Mesendoderm (in vitro differentiated cells): Measurements from ENCODE around the gene DHX16.
A peak's percentile ranks its signal among the peaks of the same experiment; 100 is the strongest.

Experiments used
- DNase-seq: peaks from one replicate; pipeline ENCODE4 v3.0.0; 2013
- H2AK5ac ChIP-seq: 2 replicates; pipeline ENCODE4 v1.6.1; 2013; ENCODE audit warnings: low read length, inconsistent platforms
- H2BK120ac ChIP-seq: 2 replicates; pipeline ENCODE4 v1.6.1; 2013; ENCODE audit warnings: low read depth, mild to moderate bottlenecking, low read length, moderate library complexity, mixed read lengths
- H2BK15ac ChIP-seq: replicated peaks from 2 replicates; pipeline ENCODE4 v1.6.1; 2013; ENCODE audit warnings: low read depth, mild to moderate bottlenecking, moderate library complexity
- H2BK5ac ChIP-seq: 2 replicates; pipeline ENCODE4 v1.6.1; 2013; ENCODE audit warnings: low read length, inconsistent platforms
- H3K18ac ChIP-seq: 2 replicates; pipeline ENCODE4 v1.6.1; 2013; ENCODE audit warnings: mild to moderate bottlenecking, low read length, mixed read lengths
- H3K23ac ChIP-seq: one replicate; pipeline ENCODE4 v1.6.1; 2013; ENCODE audit warnings: low read length
- H3K27ac ChIP-seq: 2 replicates; pipeline ENCODE4 v1.5.1; 2013; ENCODE audit warnings: low read depth, mild to moderate bottlenecking, inconsistent platforms, low read length, moderate library complexity
- H3K27me3 ChIP-seq: 2 replicates; pipeline ENCODE4 v1.6.1; 2013; ENCODE audit warnings: low read length, control low read depth, mild to moderate bottlenecking, inconsistent platforms; ENCODE audit not compliant: insufficient read depth, poor library complexity
- H3K36me3 ChIP-seq: 2 replicates; pipeline ENCODE4 v1.6.1; 2013; ENCODE audit warnings: low read length, inconsistent platforms; ENCODE audit not compliant: control insufficient read depth, insufficient read depth
- H3K4ac ChIP-seq: one replicate; pipeline ENCODE4 v1.6.1; 2013; ENCODE audit warnings: low read depth, mild to moderate bottlenecking, low read length, moderate library complexity
- H3K4me1 ChIP-seq: 2 replicates; pipeline ENCODE4 v1.6.1; 2013; ENCODE audit warnings: low read depth, low read length, inconsistent platforms; ENCODE audit not compliant: control insufficient read depth
- H3K4me2 ChIP-seq: 2 replicates; pipeline ENCODE4 v1.6.1; 2013; ENCODE audit warnings: low read length
- H3K4me3 ChIP-seq: 2 replicates; pipeline ENCODE4 v1.5.1; 2013; ENCODE audit warnings: mild to moderate bottlenecking, low read length
- H3K56ac ChIP-seq: one replicate; pipeline ENCODE4 v1.6.1; 2013; ENCODE audit warnings: low read length
- H3K79me1 ChIP-seq: 2 replicates; pipeline ENCODE4 v1.6.1; 2013; ENCODE audit warnings: low read length, inconsistent platforms
- H3K79me2 ChIP-seq: 2 replicates; pipeline ENCODE4 v1.6.1; 2013; ENCODE audit warnings: mild to moderate bottlenecking, low read length; ENCODE audit not compliant: control insufficient read depth, insufficient read depth
- H3K9ac ChIP-seq: 2 replicates; pipeline ENCODE4 v1.6.1; 2013; ENCODE audit warnings: low read length, inconsistent platforms
- H4K5ac ChIP-seq: one replicate; pipeline ENCODE4 v1.6.1; 2013; ENCODE audit warnings: low read length
- H4K8ac ChIP-seq: one replicate; pipeline ENCODE4 v1.6.1; 2013; ENCODE audit warnings: low read depth, mild to moderate bottlenecking, control low read depth, low read length, moderate library complexity
- WGBS: extraction: QIAGEN DNeasy Blood & Tissue Kit; methylation state at CpG from one replicate; pipeline ENCODE4 v1.1.7; 2013; ENCODE audit warnings: low lambda C conversion rate, missing lambda C conversion rate; ENCODE audit not compliant: insufficient coverage; ENCODE audit errors: extremely low coverage; 5-methylcytosine and 5-hydroxymethylcytosine counted together

DHX16 gene

GRCh38 chr6:30619561-30619960 lies 53.2 kb downstream of the DHX16 start:
- no peak overlapping the region for H2AK5ac ChIP-seq
- H2BK15ac ChIP-seq, result no peak overlapping the region
- no peak overlapping the region for H3K27ac ChIP-seq
- H3K4ac ChIP-seq, result no peak overlapping the region
- H3K56ac ChIP-seq, result no peak overlapping the region
- no peak overlapping the region for H3K23ac ChIP-seq
- H3K4me3 ChIP-seq, result no peak overlapping the region
- DNase-seq, result no peak
- whole genome bisulfite sequencing, result no CpG with 5 or more reads among the region's 11 CpGs
- no peak overlapping the region for H3K18ac ChIP-seq
- peaks cover 2% of the 10 kb centered on the region for H3K4me1 ChIP-seq
- H3K4me2 ChIP-seq, result no peak overlapping the region
- H2BK5ac ChIP-seq, result no peak overlapping the region
- no peaks in the 10 kb centered on the region for H3K27me3 ChIP-seq
- H3K36me3 ChIP-seq, result peaks cover 8% of the 10 kb centered on the region
- no peak overlapping the region for H3K9ac ChIP-seq
- H2BK120ac ChIP-seq, result no peak overlapping the region
- H3K79me1 ChIP-seq, result peaks cover 7% of the 10 kb centered on the region
- no peak overlapping the region for H4K8ac ChIP-seq
- H4K5ac ChIP-seq, result no peak overlapping the region
- peaks cover 16% of the 10 kb centered on the region for H3K79me2 ChIP-seq

GRCh38 chr6:30618270-30618797 lies 54.5 kb downstream of the DHX16 start:
- peak overlapping the region; percentile 22 for H2BK5ac ChIP-seq
- peak overlapping the region; percentile 77 for H3K4me3 ChIP-seq
- H3K4me2 ChIP-seq, result peak overlapping the region; percentile 49
- no peak overlapping the region for H4K8ac ChIP-seq
- H3K23ac ChIP-seq, result no peak overlapping the region
- peak overlapping the region; percentile 89 for H2AK5ac ChIP-seq
- peaks cover 6% of the 10 kb centered on the region for H3K4me1 ChIP-seq
- H3K4ac ChIP-seq, result peak overlapping the region; percentile 20
- WGBS, result no CpG with 5 or more reads among the region's 8 CpGs
- peaks cover 8% of the 10 kb centered on the region for H3K36me3 ChIP-seq
- no peak overlapping the region for H3K27ac ChIP-seq
- peak overlapping the region; percentile 88 for H3K9ac ChIP-seq
- no peak overlapping the region for H2BK120ac ChIP-seq
- no peak overlapping the region for H2BK15ac ChIP-seq
- H3K18ac ChIP-seq, result no peak overlapping the region
- H3K27me3 ChIP-seq, result no peaks in the 10 kb centered on the region
- no peak for DNase-seq
- H4K5ac ChIP-seq, result no peak overlapping the region
- peaks cover 11% of the 10 kb centered on the region for H3K79me1 ChIP-seq
- peaks cover 16% of the 10 kb centered on the region for H3K79me2 ChIP-seq
- H3K56ac ChIP-seq, result peak overlapping the region; percentile 90

- H2BK120ac ChIP-seq, result peak within 1 kb of the TSS; percentile 82
- H2AK5ac ChIP-seq, result peak within 1 kb of the TSS; percentile 89
- peak within 1 kb of the TSS; percentile 88 for H3K4me2 ChIP-seq
- peak within 1 kb of the TSS; percentile 98 for H3K56ac ChIP-seq
- no peak within 1 kb of the TSS for H4K5ac ChIP-seq
- H3K36me3 ChIP-seq, result peaks cover 8% of the 10 kb centered on the region
- DNase-seq, result peak; percentile 98
- H2BK5ac ChIP-seq, result peak within 1 kb of the TSS; percentile 90
- H4K8ac ChIP-seq, result no peak within 1 kb of the TSS
- peak within 1 kb of the TSS; percentile 99 for H3K9ac ChIP-seq
- peak within 1 kb of the TSS; percentile 79 for H3K4ac ChIP-seq
- no CpG with 5 or more reads among the region's 34 CpGs for WGBS
- no peak within 1 kb of the TSS for H3K23ac ChIP-seq
- H3K79me1 ChIP-seq, result peaks cover 11% of the 10 kb centered on the region
- no peaks in the 10 kb centered on the region for H3K27me3 ChIP-seq
- no peak within 1 kb of the TSS for H2BK15ac ChIP-seq
- peak within 1 kb of the TSS; percentile 66 for H3K27ac ChIP-seq
- H3K79me2 ChIP-seq, result peaks cover 16% of the 10 kb centered on the region
- H3K4me1 ChIP-seq, result peaks cover 6% of the 10 kb centered on the region
- peak within 1 kb of the TSS; percentile 95 for H3K4me3 ChIP-seq
- peak within 1 kb of the TSS; percentile 94 for H3K18ac ChIP-seq
These were observed 55.1 kb downstream of the DHX16 start, which contains the start of gene MRPS18B for GRCh38 chr6:30617565-30618269. MRPS18B (plus strand) TSS chr6:30617840; CDS start chr6:30617866, 26 bp downstream.

GRCh38 chr6:30616811-30617564 lies 55.8 kb downstream of the DHX16 start, which contains the start of gene PPP1R10:
PPP1R10 (minus strand) TSS chr6:30617243; CDS start chr6:30609944, 7,299 bp downstream.
- H4K5ac ChIP-seq, result peak within 1 kb of the TSS; percentile 82
- no CpG with 5 or more reads among the region's 40 CpGs for WGBS
- H3K4me3 ChIP-seq, result peak within 1 kb of the TSS; percentile 95
- H3K79me1 ChIP-seq, result peaks cover 11% of the 10 kb centered on the region
- no peak within 1 kb of the TSS for H4K8ac ChIP-seq
- no peak within 1 kb of the TSS for H2AK5ac ChIP-seq
- H3K27me3 ChIP-seq, result no peaks in the 10 kb centered on the region
- H3K56ac ChIP-seq, result peak within 1 kb of the TSS; percentile 98
- H2BK5ac ChIP-seq, result peak within 1 kb of the TSS; percentile 90
- DNase-seq, result peak; percentile 100
- H3K23ac ChIP-seq, result no peak within 1 kb of the TSS
- peak within 1 kb of the TSS; percentile 81 for H3K4ac ChIP-seq
- peak within 1 kb of the TSS; percentile 66 for H3K27ac ChIP-seq
- H3K36me3 ChIP-seq, result peaks cover 5% of the 10 kb centered on the region
- peak within 1 kb of the TSS; percentile 88 for H3K4me2 ChIP-seq
- H3K79me2 ChIP-seq, result peaks cover 16% of the 10 kb centered on the region
- H3K18ac ChIP-seq, result peak within 1 kb of the TSS; percentile 94
- peaks cover 6% of the 10 kb centered on the region for H3K4me1 ChIP-seq
- peak within 1 kb of the TSS; percentile 99 for H3K9ac ChIP-seq
- no peak within 1 kb of the TSS for H2BK15ac ChIP-seq
- peak within 1 kb of the TSS; percentile 82 for H2BK120ac ChIP-seq

GRCh38 chr6:30615958-30616810 lies 56.6 kb downstream of the DHX16 start:
- H2BK5ac ChIP-seq, result peak overlapping the region; percentile 6
- H3K4me2 ChIP-seq, result peak overlapping the region; percentile 88
- H4K5ac ChIP-seq, result peak overlapping the region; percentile 82
- no peak overlapping the region for H4K8ac ChIP-seq
- H3K23ac ChIP-seq, result no peak overlapping the region
- peaks cover 5% of the 10 kb centered on the region for H3K36me3 ChIP-seq
- peaks cover 16% of the 10 kb centered on the region for H3K79me2 ChIP-seq
- peak; percentile 81 for DNase-seq
- no peak overlapping the region for H2AK5ac ChIP-seq
- WGBS, result 100% methylated on average over 1 of the region's 10 CpGs
- H2BK120ac ChIP-seq, result peak overlapping the region; percentile 82
- H3K18ac ChIP-seq, result peak overlapping the region; percentile 94
- peaks cover 11% of the 10 kb centered on the region for H3K79me1 ChIP-seq
- H3K9ac ChIP-seq, result peak overlapping the region; percentile 99
- H3K27ac ChIP-seq, result peak overlapping the region; percentile 47
- peaks cover 6% of the 10 kb centered on the region for H3K4me1 ChIP-seq
- H3K4me3 ChIP-seq, result peak overlapping the region; percentile 95
- H3K27me3 ChIP-seq, result no peaks in the 10 kb centered on the region
- H3K4ac ChIP-seq, result peak overlapping the region; percentile 81
- peak overlapping the region; percentile 98 for H3K56ac ChIP-seq
- no peak overlapping the region for H2BK15ac ChIP-seq
